Liver (tissue), 9 donors: ENCODE data around the gene GGCT. TPM values are rescaled to one million over a fixed set of nuclear protein-coding genes. Genes with fewer than 3 reads are reported as not detected.

Source experiments
- DNase-seq: peaks from one replicate; pipeline ENCODE4 v3.0.0-alpha.2; 2017; ENCODE audit warnings: low spot score
- H3K27ac ChIP-seq, 2 donors: one replicate each; pipeline ENCODE4 v1.7.0; 2013; ENCODE audit warnings: inconsistent platforms in 2 of 2, low read length in 2 of 2, control low read depth in 1 of 2, low read depth in 1 of 2, mild to moderate bottlenecking in 1 of 2
- H3K27me3 ChIP-seq, 4 donors: one replicate each; pipeline versions ENCODE4 v1.6.1 to v1.7.0; 2013; ENCODE audit warnings: low read length in 3 of 4, inconsistent platforms in 1 of 4, mild to moderate bottlenecking in 1 of 4, moderate library complexity in 1 of 4; ENCODE audit not compliant: control insufficient read depth in 4 of 4, insufficient read depth in 4 of 4
- H3K36me3 ChIP-seq, 4 donors: one replicate each; pipeline versions ENCODE4 v1.6.1 to v1.7.0; 2013; ENCODE audit warnings: low read length in 3 of 4, mild to moderate bottlenecking in 3 of 4, low read depth in 1 of 4, moderate library complexity in 1 of 4; ENCODE audit not compliant: control insufficient read depth in 4 of 4, insufficient read depth in 3 of 4
- H3K4me1 ChIP-seq, 4 donors: one replicate each; pipeline versions ENCODE4 v1.6.1 to v1.7.0; 2013; ENCODE audit warnings: low read length in 3 of 4, mild to moderate bottlenecking in 3 of 4, moderate library complexity in 1 of 4; ENCODE audit not compliant: control insufficient read depth in 4 of 4, insufficient read depth in 4 of 4
- H3K4me3 ChIP-seq, 3 donors: one replicate each; pipeline versions ENCODE4 v1.6.1 to v1.7.0; 2013; ENCODE audit warnings: low read length in 3 of 3, control low read depth in 1 of 3, low read depth in 1 of 3, mild to moderate bottlenecking in 1 of 3
- H3K9ac ChIP-seq, 2 donors: one replicate each; pipeline ENCODE4 v1.7.0; 2013; ENCODE audit warnings: low read length in 2 of 2, mild to moderate bottlenecking in 2 of 2, moderate library complexity in 2 of 2, control low read depth in 1 of 2, low read depth in 1 of 2
- H3K9me3 ChIP-seq, 4 donors: one replicate each; pipeline versions ENCODE4 v1.6.1 to v1.7.0; 2013; ENCODE audit warnings: low read length in 3 of 4; ENCODE audit not compliant: control insufficient read depth in 4 of 4
- ATF3 ChIP-seq: IDR thresholded peaks from 2 replicates; pipeline ENCODE4 v1.6.1; 2016; ENCODE audit warnings: antibody characterized with exemption
- CTCF ChIP-seq: fragments of 150-350 bp; IDR thresholded peaks from 2 replicates; pipeline ENCODE4 v1.5.1; 2017; ENCODE audit warnings: improper control_type of control experiment, low read depth, low read length; ENCODE audit not compliant: missing input control
- EGR1 ChIP-seq, 2 donors: IDR thresholded peaks; 2 replicates each; pipeline ENCODE4 v1.6.1; 2016 to 2018; ENCODE audit warnings: antibody characterized with exemption in 2 of 2, low read depth in 2 of 2
- FOXA1 ChIP-seq: IDR thresholded peaks from 2 replicates; pipeline ENCODE4 v1.6.1; 2016; ENCODE audit warnings: antibody characterized with exemption
- FOXA2 ChIP-seq: IDR thresholded peaks from 2 replicates; pipeline ENCODE4 v1.6.1; 2016; ENCODE audit warnings: antibody characterized with exemption
- GABPA ChIP-seq, 2 donors: IDR thresholded peaks in 1 of 2; conservative IDR thresholded peaks in 1 of 2; 2 replicates each; pipeline ENCODE4 v1.6.1; 2016; ENCODE audit warnings: antibody characterized with exemption in 2 of 2, mild to moderate bottlenecking in 1 of 2, moderate library complexity in 1 of 2
- HNF4G ChIP-seq: IDR thresholded peaks from 2 replicates; pipeline ENCODE4 v1.6.1; 2016; ENCODE audit warnings: antibody characterized with exemption
- JUND ChIP-seq, 2 donors: IDR thresholded peaks; 2 replicates each; pipeline ENCODE4 v1.6.1; 2016; ENCODE audit warnings: antibody characterized with exemption in 2 of 2
- MAX ChIP-seq: IDR thresholded peaks from 2 replicates; pipeline ENCODE4 v1.6.1; 2016; ENCODE audit warnings: antibody characterized with exemption
- NR2F2 ChIP-seq: IDR thresholded peaks from 2 replicates; pipeline ENCODE4 v1.6.1; 2016; ENCODE audit warnings: antibody characterized with exemption
- RAD21 ChIP-seq, 2 donors: IDR thresholded peaks; 2 replicates each; pipeline ENCODE4 v1.6.1; 2016; ENCODE audit warnings: antibody characterized with exemption in 2 of 2, mild to moderate bottlenecking in 2 of 2
- REST ChIP-seq: IDR thresholded peaks from 2 replicates; pipeline ENCODE4 v1.6.1; 2016; ENCODE audit warnings: antibody characterized with exemption, mild to moderate bottlenecking
- RXRA ChIP-seq, 2 donors: IDR thresholded peaks; 2 replicates each; pipeline ENCODE4 v1.6.1; 2017 to 2018; ENCODE audit warnings: antibody characterized with exemption in 2 of 2, mild to moderate bottlenecking in 1 of 2
- YY1 ChIP-seq: IDR thresholded peaks from 2 replicates; pipeline ENCODE4 v1.6.1; 2016; ENCODE audit warnings: antibody characterized with exemption, mild to moderate bottlenecking
- ZBTB33 ChIP-seq: IDR thresholded peaks from 2 replicates; pipeline ENCODE4 v1.6.1; 2016; ENCODE audit warnings: antibody characterized with exemption
- WGBS: extraction: QIAGEN DNeasy Blood & Tissue Kit; methylation state at CpG from one replicate; pipeline ENCODE4 v1.1.7; 2013; 5-methylcytosine and 5-hydroxymethylcytosine counted together
- polyA plus RNA-seq, 2 donors: library from polyadenylated mRNA; stranded (reverse) in 1 of 2; unstranded in 1 of 2; fragments of 200-250 nt in 1 of 2; fragments of >200 nt in 1 of 2; fragmentation: Nextera tagmentation in 1 of 2; extraction: Ambion mirVana in 1 of 2; gene quantifications; one replicate each; pipeline versions ENCODE4 v1.2.1 to v1.2.3, GENCODE V29; 2013 to 2015
- total RNA-seq, 2 donors: library from RNA; depleted of rRNA; stranded (reverse); fragments of >200 nt; gene quantifications; one replicate each; pipeline ENCODE4 v1.2.3, GENCODE V29; 2014
- donor health status: healthy.
- donor health status: healthy.
- donor health status: healthy.
- donor health status: healthy.
- donor health status: healthy.

The GGCT gene
- total and polyA plus RNA-seq, 4 donors = 11.0 to 22.5 (median 21.3) TPM

GRCh38 chr7:30464231-30464671, 40.4 kb downstream of the GGCT start:
- H3K27ac ChIP-seq = no peak overlapping the region
- H3K4me3 ChIP-seq = no peak overlapping the region
- TF ChIP-seq YY1 (no peak), NR2F2 (no peak), JUND (IDR thresholded peaks at IDR 0.05) (no peak), FOXA1 (no peak), ZBTB33 (no peak), REST (no peak), GABPA (IDR thresholded peaks at IDR 0.05 in 1 of 2, conservative IDR thresholded peaks at IDR 0.05 in 1 of 2) (no peak), FOXA2 (no peak), MAX (no peak), HNF4G (no peak), EGR1 (IDR thresholded peaks at IDR 0.05; ENCODE audit: low read depth in 2 of 2) (no peak), ATF3 (no peak), RXRA (IDR thresholded peaks at IDR 0.05) (no peak), CTCF (no peak), RAD21 (IDR thresholded peaks at IDR 0.05) (no peak)
- no peaks in the 10 kb centered on the region for H3K27me3 ChIP-seq
- DNase-seq = no peak
- peaks cover 0 to 5% (median 3%) of the 10 kb centered on the region in 4 donors for H3K4me1 ChIP-seq
- 60% methylated on average over 5 of the region's 5 CpGs for WGBS
- H3K9ac ChIP-seq = no peak overlapping the region
- H3K9me3 ChIP-seq = no peaks in the 10 kb centered on the region
- peaks cover 0 to 3% (median 0%) of the 10 kb centered on the region in 4 donors for H3K36me3 ChIP-seq
